A549 (cell line): Measurements from ENCODE around the gene FAM50A. TPM values are rescaled to one million over a fixed set of nuclear protein-coding genes. Genes with fewer than 3 reads are reported as not detected.

Experiments
- ATAC-seq, 2 experiments: fragments of 200-7000 bp in 1 of 2; fragments of >200 bp in 1 of 2; cut with Nextera tagmentation in 1 of 2; cut with Tn5 transposase in 1 of 2; 3 replicates each; pipeline versions ENCODE4 v1.8.0 to v1.9.1; 2018 to 2020; ENCODE audit warnings: mild to moderate bottlenecking in 1 of 2, moderate library complexity in 1 of 2
- CTCF ChIA-PET: fragments of 300-600 bp; sonication (Branson Sonifier 250); formaldehyde crosslinking; extraction: SDS; loops from one replicate; lab custom pipeline; 2021; ENCODE audit warnings: antibody characterized with exemption, inconsistent platforms; lab: Yijun Ruan, JAX
- POLR2A ChIA-PET: fragments of 350-600 bp; formaldehyde crosslinking; extraction: SDS; loops from one replicate; lab custom pipeline; 2021; ENCODE audit warnings: antibody characterized with exemption, inconsistent platforms; lab: Yijun Ruan, JAX
- DNase-seq, 2 experiments: peaks; one replicate each; pipeline versions ENCODE4 v3.0.0 to v3.0.0-alpha.2; 2011 to 2016; ENCODE audit warnings: low read depth in 1 of 2, low spot score in 1 of 2
- FAIRE-seq: peaks from 2 replicates; lab custom pipeline; 2011; peaks lifted over from hg19 to GRCh38; lab: Jason Lieb, UNC
- H3K27ac ChIP-seq, 2 experiments: fragments of >200 bp; sonication (Bioruptor Twin); formaldehyde crosslinking; 3 replicates each; pipeline ENCODE4 v1.5.1; 2016 to 2017
- H3K4me1 ChIP-seq: fragments of >200 bp; sonication (Bioruptor Twin); formaldehyde crosslinking; 3 replicates; pipeline ENCODE4 v1.6.1; 2016
- H3K4me2 ChIP-seq: fragments of >200 bp; sonication (Bioruptor Twin); formaldehyde crosslinking; 3 replicates; pipeline ENCODE4 v1.6.1; 2016
- H3K4me3 ChIP-seq: fragments of >200 bp; sonication (Bioruptor Twin); formaldehyde crosslinking; 3 replicates; pipeline ENCODE4 v1.5.1; 2016
- H3K9me3 ChIP-seq: fragments of >200 bp; sonication (Bioruptor Twin); formaldehyde crosslinking; 3 replicates; pipeline ENCODE4 v1.6.1; 2016
- CBX8 ChIP-seq: fragments of 200-600 bp; sonication (generic); IDR thresholded peaks from 2 replicates; pipeline ENCODE4 v1.6.1; 2016
- EHF ChIP-seq: fragments of 250-450 bp; sonication (Bioruptor Pico); IDR thresholded peaks from 2 replicates; pipeline ENCODE4 v1.5.0; 2020; ENCODE audit warnings: mild to moderate bottlenecking
- EP300 ChIP-seq, 2 experiments: fragments of >200 bp; sonication (Bioruptor Twin); formaldehyde crosslinking; IDR thresholded peaks; 2 replicates in 1 of 2; 3 replicates in 1 of 2; pipeline ENCODE4 v1.6.1; 2016 to 2017
- FOSL2 ChIP-seq, 2 experiments: fragments of 450-650 bp in 1 of 2; fragments of >200 bp in 1 of 2; sonication (Bioruptor Twin) in 1 of 2; formaldehyde crosslinking; IDR thresholded peaks; 2 replicates each; pipeline versions ENCODE4 v1.5.0 to v1.6.1; 2016 to 2020; ENCODE audit warnings: mild to moderate bottlenecking in 1 of 2, moderate library complexity in 1 of 2
- HOXA7 ChIP-seq: fragments of 250-450 bp; sonication (Bioruptor Pico); IDR thresholded peaks from 2 replicates; pipeline ENCODE4 v1.5.0; 2020; ENCODE audit warnings: mild to moderate bottlenecking, moderate library complexity
- HOXB13 ChIP-seq: fragments of 250-450 bp; sonication (Bioruptor Pico); IDR thresholded peaks from 2 replicates; pipeline ENCODE4 v1.5.0; 2020; ENCODE audit warnings: low read depth, mild to moderate bottlenecking, moderate library complexity
- NFE2L2 ChIP-seq: fragments of 150-350 bp; conservative IDR thresholded peaks from 2 replicates; pipeline ENCODE4 v1.6.1; 2014; ENCODE audit warnings: low read length
- NPAS2 ChIP-seq: fragments of 250-450 bp; sonication (Bioruptor Pico); IDR thresholded peaks from 2 replicates; pipeline ENCODE4 v1.8.0; 2022; ENCODE audit warnings: mild to moderate bottlenecking, moderate library complexity, borderline replicate concordance
- NR3C1 ChIP-seq: fragments of >200 bp; sonication (Bioruptor Twin); formaldehyde crosslinking; IDR thresholded peaks from 3 replicates; pipeline ENCODE4 v1.6.1; 2017
- TP53 ChIP-seq: fragments of 250-450 bp; sonication (Bioruptor Pico); IDR thresholded peaks from 2 replicates; pipeline ENCODE4 v1.5.0; 2021; ENCODE audit warnings: mild to moderate bottlenecking, moderate library complexity
- ZFP36 ChIP-seq: fragments of 450-650 bp; IDR thresholded peaks from 2 replicates; pipeline ENCODE4 v1.6.1; 2014; ENCODE audit warnings: borderline replicate concordance; ENCODE audit not compliant: partially characterized antibody
- WGBS: methylation state at CpG from one replicate; pipeline ENCODE4 v1.1.6; 2017; ENCODE audit errors: missing lambda C conversion rate; 5-methylcytosine and 5-hydroxymethylcytosine counted together
- polyA plus RNA-seq, 4 experiments: library from polyadenylated mRNA; depleted of rRNA in 3 of 4; stranded (reverse); fragments of >200 nt; fragmentation: RNase III in 1 of 4; extraction: RNeasy Plus Mini Kit Qiagen cat#74134 plus additional on column Dnase treatment in 1 of 4; gene quantifications; 2 replicates in 3 of 4; 3 replicates in 1 of 4; pipeline ENCODE4 v1.2.3, GENCODE V29; 2011 to 2017
- TF ChIP-seq, protein P1 (sequence below): fragments of 200-600 bp; sonication (generic); IDR thresholded peaks from 2 replicates; pipeline ENCODE4 v1.6.1; 2016; ENCODE audit warnings: antibody characterized with exemption, mild to moderate bottlenecking, moderate library complexity
- TF ChIP-seq, protein P2 (sequence below): fragments of 450-650 bp; IDR thresholded peaks from 2 replicates; pipeline ENCODE4 v1.6.1; 2014; ENCODE audit warnings: antibody characterized with exemption
- TF ChIP-seq, protein P3 (sequence below): IDR thresholded peaks from 2 replicates; pipeline ENCODE4 v1.6.1; 2012
- TF ChIP-seq, protein P4 (sequence below): fragments of >200 bp; sonication (Bioruptor Twin); formaldehyde crosslinking; IDR thresholded peaks from 2 replicates; pipeline ENCODE4 v1.6.1; 2016

Gene FAM50A
- polyA plus RNA-seq, 2 of the 4 experiments (the other 2 are of a cell fraction), result 57.8 to 123 TPM

DNA sequence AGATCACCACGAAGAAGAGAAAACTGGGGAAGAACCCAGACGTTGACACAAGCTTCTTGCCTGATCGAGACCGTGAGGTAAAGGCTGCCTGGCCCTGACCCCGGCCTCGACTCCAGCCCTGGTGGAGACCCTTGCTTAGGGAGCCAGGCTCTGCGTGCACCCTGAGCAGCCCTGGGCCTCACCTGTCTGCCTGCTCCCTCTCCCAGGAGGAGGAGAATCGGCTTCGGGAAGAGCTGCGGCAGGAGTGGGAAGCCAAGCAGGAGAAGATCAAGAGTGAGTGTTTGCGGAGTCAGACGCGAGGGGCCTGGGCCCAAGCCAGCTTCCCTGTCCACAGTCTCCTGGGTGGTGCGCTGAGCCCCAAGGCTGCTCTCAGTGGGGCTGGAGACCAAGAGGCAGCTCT lies 4.5 kb downstream of the FAM50A start:
- Histone ChIP-seq H3K9me3 (no peaks in the 10 kb centered on the region), H3K4me1 (peaks cover 9% of the 10 kb centered on the region), H3K27ac (no peak overlapping the region), H3K4me3 (no peak overlapping the region), H3K4me2 (no peak overlapping the region)
- 91% methylated on average over 14 of the region's 14 CpGs for WGBS
- ATAC-seq (no peak), FAIRE-seq (no peak), DNase-seq (no peak)
- POLR2A ChIA-PET, result no interaction called here
- TF ChIP-seq, protein P1, sequence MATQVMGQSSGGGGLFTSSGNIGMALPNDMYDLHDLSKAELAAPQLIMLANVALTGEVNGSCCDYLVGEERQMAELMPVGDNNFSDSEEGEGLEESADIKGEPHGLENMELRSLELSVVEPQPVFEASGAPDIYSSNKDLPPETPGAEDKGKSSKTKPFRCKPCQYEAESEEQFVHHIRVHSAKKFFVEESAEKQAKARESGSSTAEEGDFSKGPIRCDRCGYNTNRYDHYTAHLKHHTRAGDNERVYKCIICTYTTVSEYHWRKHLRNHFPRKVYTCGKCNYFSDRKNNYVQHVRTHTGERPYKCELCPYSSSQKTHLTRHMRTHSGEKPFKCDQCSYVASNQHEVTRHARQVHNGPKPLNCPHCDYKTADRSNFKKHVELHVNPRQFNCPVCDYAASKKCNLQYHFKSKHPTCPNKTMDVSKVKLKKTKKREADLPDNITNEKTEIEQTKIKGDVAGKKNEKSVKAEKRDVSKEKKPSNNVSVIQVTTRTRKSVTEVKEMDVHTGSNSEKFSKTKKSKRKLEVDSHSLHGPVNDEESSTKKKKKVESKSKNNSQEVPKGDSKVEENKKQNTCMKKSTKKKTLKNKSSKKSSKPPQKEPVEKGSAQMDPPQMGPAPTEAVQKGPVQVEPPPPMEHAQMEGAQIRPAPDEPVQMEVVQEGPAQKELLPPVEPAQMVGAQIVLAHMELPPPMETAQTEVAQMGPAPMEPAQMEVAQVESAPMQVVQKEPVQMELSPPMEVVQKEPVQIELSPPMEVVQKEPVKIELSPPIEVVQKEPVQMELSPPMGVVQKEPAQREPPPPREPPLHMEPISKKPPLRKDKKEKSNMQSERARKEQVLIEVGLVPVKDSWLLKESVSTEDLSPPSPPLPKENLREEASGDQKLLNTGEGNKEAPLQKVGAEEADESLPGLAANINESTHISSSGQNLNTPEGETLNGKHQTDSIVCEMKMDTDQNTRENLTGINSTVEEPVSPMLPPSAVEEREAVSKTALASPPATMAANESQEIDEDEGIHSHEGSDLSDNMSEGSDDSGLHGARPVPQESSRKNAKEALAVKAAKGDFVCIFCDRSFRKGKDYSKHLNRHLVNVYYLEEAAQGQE, result no peak
- TF ChIP-seq NPAS2 (CRISPR knock-in tag) (no peak), HOXB13 (CRISPR knock-in tag) (no peak), ZFP36 (no peak), EHF (CRISPR knock-in tag) (no peak)
- CTCF ChIA-PET, result no interaction called here

DNA sequence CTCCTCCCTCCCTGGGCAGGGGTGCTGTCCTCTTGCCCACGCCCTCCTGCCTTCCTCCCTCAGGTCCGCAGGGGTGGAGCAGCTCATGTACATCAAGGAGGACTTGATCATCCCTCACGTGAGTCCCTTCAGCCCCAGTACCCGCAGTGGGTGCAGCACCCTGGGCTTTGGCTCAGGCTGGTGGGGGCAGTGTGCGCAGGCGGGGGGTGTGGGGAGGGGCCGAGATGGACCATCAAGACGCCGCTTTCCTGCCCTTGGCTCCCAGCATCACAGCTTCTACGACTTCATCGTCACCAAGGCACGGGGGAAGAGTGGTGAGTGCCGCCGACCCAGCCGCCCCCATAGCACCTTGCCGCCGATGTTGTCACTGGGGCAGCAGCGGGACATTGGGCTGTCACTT lies 5.7 kb downstream of the FAM50A start:
- peaks cover 8% of the 10 kb centered on the region for H3K4me1 ChIP-seq
- DNase-seq (no peak), ATAC-seq (no peak), FAIRE-seq (no peak)
- 90% methylated on average over 2 of the region's 18 CpGs for WGBS
- TF ChIP-seq, protein P2, sequence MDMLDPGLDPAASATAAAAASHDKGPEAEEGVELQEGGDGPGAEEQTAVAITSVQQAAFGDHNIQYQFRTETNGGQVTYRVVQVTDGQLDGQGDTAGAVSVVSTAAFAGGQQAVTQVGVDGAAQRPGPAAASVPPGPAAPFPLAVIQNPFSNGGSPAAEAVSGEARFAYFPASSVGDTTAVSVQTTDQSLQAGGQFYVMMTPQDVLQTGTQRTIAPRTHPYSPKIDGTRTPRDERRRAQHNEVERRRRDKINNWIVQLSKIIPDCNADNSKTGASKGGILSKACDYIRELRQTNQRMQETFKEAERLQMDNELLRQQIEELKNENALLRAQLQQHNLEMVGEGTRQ, result no peak
- no peak overlapping the region for H3K4me3 ChIP-seq
- ChIA-PET POLR2A (no interaction called here), CTCF (interaction anchor here (1.1 kb wide), 1 partner anchor 28 kb away, joined by 3 read pairs; no protein-coding TSS in a partner anchor)
- H3K4me2 ChIP-seq, result no peak overlapping the region
- H3K9me3 ChIP-seq, result no peaks in the 10 kb centered on the region
- H3K27ac ChIP-seq, result no peak overlapping the region

GRCh38 chrX:154450312-154450711 lies 6.4 kb downstream of the FAM50A start:
- CTCF ChIA-PET, result interaction anchor here (1.1 kb wide), 1 partner anchor 27 kb away, joined by 3 read pairs; no protein-coding TSS in a partner anchor
- Histone ChIP-seq H3K27ac (no peak overlapping the region), H3K4me2 (no peak overlapping the region), H3K4me3 (no peak overlapping the region), H3K4me1 (peaks cover 2% of the 10 kb centered on the region), H3K9me3 (no peaks in the 10 kb centered on the region)
- POLR2A ChIA-PET, result no interaction called here
- WGBS, result 95% methylated on average over 11 of the region's 17 CpGs
- TF ChIP-seq EP300 (IDR thresholded peaks at IDR 0.05), result no peak
- no peak for TF ChIP-seq FOSL2 (IDR thresholded peaks at IDR 0.05)
- TF ChIP-seq FOSL2 (CRISPR knock-in tag; IDR thresholded peaks at IDR 0.05), result no peak
- TF ChIP-seq, protein P3, sequence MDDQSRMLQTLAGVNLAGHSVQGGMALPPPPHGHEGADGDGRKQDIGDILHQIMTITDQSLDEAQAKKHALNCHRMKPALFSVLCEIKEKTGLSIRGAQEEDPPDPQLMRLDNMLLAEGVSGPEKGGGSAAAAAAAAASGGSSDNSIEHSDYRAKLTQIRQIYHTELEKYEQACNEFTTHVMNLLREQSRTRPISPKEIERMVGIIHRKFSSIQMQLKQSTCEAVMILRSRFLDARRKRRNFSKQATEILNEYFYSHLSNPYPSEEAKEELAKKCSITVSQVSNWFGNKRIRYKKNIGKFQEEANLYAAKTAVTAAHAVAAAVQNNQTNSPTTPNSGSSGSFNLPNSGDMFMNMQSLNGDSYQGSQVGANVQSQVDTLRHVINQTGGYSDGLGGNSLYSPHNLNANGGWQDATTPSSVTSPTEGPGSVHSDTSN, result no peak
- TF ChIP-seq HOXA7 (CRISPR knock-in tag), result no peak
- no peak for TF ChIP-seq ZFP36
- no peak for TF ChIP-seq CBX8
- TF ChIP-seq TP53 (CRISPR knock-in tag), result no peak
- no peak for TF ChIP-seq NR3C1
- TF ChIP-seq NFE2L2, result no peak
- TF ChIP-seq, protein P4, sequence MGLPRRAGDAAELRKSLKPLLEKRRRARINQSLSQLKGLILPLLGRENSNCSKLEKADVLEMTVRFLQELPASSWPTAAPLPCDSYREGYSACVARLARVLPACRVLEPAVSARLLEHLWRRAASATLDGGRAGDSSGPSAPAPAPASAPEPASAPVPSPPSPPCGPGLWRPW, result no peak
- no peak for DNase-seq
- ATAC-seq, result no peak
- no peak for FAIRE-seq
